SKM-1 treated with dmso at 0.1 percent for 144 hours (cell line): ENCODE data around the gene RNF208.

Source experiments
- DNase-seq: peaks from one replicate; lab custom pipeline; 2025; ENCODE audit not compliant: unreplicated experiment; lab: John Stamatoyannopoulos, UW

The RNF208 gene

DNA sequence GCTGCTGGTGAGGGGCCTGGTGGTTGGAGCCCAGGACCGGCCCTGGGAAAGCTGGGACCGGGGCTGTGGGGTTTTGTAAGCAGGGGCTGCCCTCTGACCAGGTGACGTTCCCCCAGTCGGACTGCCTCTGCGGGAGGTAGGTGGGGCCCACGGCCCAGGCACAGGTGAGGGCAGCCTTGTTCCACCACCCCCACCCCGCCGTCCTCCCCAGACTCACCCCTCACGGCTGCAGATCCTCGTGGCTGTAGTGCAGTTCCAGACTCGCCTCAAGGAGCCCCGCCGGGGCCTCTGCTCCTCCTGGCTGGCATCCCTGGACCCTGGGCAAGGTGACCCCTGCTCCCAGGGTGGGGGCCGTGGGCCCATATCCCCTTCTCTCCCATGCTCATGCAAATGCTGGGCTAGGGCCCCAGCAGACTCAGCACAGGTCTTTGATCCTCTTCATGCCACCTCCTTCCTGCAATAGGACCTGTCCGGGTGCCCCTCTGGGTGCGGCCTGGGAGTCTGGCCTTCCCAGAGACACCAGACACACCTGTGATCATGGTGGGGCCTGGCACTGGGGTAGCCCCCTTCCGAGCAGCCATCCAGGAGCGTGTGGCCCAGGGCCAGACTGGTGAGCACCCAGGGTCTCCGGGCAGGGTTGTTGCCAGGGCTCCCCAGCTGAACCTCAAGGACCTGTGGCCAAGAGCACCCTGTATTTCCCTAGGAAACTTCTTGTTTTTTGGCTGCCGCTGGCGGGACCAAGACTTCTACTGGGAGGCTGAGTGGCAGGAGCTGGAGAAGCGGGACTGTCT, 6.6 kb downstream of the RNF208 start:
- DNase-seq: no peak

DNA sequence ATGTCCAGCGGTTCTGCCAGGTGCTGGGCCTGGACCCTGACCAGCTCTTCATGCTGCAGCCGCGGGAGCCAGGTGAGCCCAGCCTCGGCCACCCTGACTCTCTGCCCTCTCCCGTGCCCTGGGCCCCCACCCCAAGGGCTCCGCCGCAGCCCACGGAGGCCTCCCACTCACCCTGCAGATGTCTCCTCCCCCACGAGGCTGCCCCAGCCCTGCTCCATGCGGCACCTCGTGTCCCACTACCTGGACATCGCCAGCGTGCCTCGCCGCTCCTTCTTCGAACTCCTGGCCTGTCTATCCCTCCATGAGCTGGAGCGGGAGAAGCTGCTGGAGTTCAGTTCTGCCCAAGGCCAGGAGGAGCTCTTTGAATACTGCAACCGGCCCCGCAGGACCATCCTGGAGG, 7.4 kb downstream of the RNF208 start:
- DNase-seq: no peak

DNA sequence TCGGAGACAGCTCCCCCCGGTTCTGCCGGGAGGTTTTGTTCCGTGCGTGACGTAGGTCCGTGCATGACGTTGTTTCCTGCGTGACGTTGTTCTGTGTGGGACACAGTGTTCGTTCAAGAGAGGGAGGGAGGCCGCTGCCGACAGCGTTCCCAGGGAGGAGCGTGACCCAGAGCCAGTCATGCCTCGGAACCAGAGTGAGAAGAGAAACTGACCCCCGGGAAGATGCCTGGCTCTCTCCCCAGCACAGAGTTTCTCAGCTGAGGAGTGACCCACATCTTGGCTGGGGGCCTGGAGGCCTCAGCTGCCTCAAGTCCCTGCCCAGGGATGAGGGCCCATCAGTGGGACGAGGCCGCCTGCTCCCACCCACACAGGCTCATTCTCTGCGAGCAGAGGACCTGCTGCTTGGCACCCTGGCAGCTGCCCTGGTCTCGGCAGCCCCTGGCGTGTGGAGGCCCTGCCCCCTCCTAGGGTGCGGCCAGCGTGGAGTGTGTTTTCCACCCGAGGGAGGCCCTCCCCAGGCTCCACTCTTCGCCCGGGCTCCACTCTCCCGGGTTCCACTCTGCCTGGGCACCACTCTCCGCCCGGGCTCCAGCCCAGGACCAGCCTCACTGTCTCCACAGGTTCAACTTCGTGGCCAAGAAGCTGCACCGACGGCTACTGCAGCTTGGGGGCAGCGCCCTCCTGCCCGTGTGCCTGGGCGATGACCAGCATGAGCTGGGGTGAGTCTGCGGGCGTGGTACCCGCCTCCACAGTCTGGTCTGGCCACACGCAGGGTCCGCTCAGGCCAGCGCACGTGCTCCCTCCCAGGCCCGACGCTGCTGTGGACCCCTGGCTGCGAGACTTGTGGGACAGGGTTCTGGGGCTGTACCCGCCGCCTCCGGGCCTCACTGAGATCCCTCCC, 8.6 kb downstream of the RNF208 start:
- DNase-seq: no peak

DNA sequence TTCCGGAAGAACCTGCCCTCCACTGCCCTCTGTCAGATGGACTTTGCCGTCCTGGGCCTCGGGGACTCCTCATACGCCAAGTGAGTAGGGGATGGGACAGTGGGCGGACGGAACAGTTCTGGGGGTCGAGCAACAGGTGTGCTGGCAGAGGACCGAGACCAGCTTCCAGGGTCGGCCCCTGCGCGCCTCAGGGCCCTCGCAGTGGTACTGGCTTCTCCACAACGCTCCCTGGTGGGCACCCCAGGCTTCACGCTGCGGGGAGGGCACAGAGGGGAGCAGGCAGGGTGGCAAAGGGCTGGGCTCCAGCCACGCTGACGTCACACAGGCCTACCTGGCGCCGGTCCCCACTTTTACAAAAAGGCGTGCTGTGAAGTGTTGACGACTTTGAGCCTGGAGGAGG, 9.5 kb downstream of the RNF208 start:
- no peak for DNase-seq

DNA sequence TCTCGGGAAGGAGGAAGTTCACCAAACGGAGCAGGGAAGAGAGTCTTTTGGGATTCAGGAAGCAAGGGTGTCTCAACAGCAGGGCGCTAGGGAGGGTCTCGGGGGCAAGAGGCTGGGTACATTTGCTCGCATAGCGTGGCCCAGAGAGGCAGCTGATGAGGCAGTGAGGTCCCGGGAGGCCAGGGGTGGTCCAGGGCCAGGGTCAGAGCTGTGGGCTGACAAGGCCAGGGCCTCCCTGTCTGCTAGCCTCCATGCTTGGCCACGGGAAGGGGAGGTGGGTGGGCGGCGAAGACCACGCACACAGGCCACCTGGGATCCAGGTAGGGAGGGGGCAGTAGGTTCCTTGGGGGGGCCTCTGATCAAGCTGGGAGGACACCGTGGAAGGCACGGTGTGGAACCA, 10.5 kb downstream of the RNF208 start:
- DNase-seq: no peak

DNA sequence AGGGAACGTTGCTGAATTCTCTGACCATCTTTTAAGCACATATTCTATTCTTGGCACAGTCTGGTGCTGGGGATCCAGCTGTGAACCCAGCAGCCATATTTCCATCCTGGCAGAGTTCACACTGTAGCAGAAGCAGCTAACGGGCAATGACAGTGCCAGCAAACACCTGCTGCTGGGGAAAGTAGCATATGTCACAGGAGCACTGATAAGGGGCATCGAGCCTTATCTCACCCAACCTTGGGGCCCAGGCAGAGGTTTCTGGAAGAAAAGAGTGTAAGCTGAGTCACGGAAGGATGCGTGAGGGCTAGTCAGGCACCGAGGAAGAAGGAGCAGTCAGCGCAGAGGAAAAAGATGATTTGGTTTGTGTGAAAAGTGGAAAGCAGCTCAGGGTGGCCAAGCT, 15.4 kb downstream of the RNF208 start:
- no peak for DNase-seq

DNA sequence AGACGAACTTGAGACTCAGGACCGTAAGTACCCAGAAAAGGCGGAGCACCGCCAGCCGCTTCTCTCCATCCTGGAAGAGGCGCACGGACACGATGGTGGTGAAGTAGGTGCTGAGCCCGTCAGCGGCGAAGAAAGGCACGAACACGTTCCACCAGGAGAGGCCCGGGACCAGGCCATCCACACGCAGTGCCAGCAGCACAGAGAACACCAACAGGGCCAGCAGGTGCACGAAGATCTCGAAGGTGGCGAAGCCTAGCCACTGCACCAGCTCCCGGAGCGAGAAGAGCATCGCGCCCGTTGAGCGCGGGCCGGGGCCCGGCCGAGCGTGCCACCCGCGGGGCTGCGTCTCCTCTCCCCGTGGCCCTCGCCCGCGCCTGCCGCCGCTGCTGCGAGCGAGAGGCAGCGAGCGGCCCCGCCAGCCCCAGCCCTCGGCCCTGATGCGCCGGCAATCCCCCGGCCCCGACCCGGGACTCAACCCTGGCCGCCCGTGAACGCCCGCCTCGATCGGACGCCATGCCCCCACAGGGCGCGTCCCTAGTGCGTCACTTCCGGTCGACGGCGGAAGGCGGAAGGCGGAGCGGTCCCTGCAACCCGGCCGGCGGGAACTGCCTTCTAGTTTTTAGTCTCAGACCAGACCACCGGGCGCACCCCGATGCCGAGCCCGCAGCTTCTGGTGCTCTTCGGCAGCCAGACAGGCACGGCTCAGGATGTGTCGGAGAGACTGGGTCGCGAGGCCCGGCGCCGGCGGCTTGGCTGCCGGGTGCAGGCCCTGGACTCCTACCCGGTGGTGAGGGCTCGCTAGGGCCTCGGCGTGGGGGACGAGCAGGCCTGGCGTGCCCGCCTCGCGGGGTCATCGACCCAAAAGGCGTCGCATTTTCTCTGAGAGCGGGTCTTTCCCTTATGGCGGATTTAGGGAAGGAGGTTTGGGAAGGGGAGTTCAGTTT, 16.6 kb downstream of the RNF208 start, which contains the start of the genes NDOR1 and TMEM203:
NDOR1 (plus strand) TSS at position 575 of the 944 bp plus-strand sequence; CDS start at position 653, 78 bp downstream.
TMEM203 (minus strand) TSS at position 523 of the 944 bp plus-strand sequence; CDS start at position 289, 234 bp downstream.
- DNase-seq: peak; percentile 65

DNA sequence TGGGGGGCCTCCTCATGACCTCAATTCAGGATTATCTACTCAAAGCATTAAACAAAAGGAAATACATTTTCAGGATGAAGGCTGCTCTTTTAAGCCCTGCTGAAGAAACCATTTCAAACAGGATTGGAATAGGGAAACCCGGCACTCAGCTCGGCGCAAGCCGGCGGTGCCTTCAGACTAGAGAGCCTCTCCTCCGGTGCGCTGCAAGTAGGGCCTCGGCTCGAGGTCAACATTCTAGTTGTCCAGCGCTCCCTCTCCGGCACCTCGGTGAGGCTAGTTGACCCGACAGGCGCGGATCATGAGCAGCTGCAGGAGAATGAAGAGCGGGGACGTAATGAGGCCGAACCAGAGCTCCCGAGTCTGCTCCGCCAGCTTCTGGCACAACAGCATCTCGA, 17.3 kb downstream of the RNF208 start:
- no peak for DNase-seq

DNA sequence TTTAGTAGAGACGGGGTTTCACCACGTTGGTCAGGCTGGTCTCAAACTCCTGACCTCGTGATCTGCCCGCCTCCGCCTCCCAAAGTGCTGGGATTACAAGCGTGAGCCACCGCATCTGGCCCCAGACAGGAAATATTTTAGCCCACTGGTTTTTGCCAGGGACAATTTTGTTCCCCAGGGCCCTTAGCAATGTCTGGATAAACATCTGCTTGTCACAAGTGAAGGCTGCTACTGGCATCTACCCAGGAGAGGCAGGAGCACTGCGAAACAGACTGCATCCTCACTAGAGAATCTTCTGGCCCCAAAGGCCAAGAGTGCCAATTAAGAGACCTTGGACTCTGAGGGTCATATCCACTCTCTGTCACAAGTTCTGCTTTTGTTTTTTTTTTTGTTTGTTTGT, 19.1 kb downstream of the RNF208 start:
- DNase-seq: no peak

DNA sequence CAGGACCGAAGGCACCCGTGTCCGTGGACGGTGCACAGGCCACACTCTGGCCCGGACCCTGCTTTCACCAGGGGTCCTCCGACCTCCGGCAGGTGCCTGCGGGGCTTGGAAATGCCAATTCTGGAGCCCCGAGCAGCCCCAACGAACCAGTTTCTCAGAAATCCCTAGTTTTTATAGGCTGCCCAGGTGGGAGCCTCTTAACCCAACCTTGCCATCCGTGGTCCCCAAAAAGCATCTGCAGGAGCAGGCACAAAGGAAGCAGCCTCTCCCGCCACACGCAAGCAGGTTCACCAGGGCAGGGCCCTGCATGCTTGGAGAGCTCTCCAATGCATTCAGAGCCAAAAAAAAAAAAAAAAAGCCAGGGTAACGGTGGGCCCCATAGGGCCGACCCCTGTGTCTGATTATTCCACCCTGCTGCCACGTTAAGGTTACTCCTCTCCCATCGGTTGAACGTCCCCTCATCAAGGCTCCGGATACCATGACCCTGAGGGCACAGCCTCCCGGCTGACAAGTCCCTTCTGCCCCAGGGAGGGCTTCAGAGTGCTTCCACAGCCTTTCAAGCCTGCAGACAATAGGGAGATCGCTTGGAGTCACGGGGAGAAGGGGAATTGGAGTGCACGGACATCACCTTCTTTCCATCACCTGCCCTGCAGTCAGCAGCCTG, 20.7 kb downstream of the RNF208 start:
- no peak for DNase-seq

DNA sequence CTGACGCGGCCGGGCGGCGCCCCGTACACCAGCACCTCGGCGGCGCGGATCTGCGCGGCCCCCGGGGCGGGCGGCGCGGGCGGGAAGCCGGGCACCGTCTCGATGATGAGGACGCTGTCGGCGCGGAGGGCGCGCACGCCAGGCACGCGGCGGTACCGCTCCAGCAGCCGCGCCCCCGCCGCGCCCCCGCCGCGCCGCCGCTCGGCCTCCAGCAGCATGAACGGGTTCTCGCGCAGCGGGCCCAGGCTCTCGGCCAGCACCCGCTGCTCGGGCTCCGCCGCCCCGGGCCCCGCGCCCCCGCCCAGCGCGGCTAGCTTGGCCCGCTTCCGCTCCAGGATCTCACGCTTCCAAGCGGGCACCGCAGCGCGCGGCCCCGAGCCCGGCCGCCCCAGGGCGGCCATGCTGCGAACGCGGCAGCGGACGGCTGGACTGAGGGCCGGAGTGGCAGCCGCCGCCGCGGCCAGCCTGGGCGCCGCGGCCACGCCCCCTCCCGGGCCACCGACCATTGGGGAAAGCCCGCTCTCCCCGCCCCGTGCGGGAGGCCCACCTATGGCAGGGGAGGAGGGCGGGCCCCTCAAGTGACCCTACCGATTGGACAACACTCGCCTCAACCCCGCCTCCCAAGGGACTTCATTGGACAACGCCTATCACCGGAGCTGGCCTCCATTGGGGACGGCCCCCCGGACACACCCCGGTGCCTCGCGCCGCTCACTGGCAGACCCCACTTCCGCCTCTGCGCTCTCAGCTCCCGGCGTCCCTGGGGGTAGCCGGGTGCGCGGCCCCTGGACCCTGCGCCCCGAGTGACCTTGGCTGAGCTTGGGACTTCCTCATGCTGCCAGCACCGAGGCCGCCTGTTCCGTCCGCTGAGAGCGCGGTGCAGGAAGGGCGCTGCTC, 21.5 kb downstream of the RNF208 start, which contains the start of gene TPRN:
TPRN (minus strand) TSS at position 431 of the 894 bp plus-strand sequence; CDS start at position 401, 30 bp downstream.
- peak; percentile 99 for DNase-seq

DNA sequence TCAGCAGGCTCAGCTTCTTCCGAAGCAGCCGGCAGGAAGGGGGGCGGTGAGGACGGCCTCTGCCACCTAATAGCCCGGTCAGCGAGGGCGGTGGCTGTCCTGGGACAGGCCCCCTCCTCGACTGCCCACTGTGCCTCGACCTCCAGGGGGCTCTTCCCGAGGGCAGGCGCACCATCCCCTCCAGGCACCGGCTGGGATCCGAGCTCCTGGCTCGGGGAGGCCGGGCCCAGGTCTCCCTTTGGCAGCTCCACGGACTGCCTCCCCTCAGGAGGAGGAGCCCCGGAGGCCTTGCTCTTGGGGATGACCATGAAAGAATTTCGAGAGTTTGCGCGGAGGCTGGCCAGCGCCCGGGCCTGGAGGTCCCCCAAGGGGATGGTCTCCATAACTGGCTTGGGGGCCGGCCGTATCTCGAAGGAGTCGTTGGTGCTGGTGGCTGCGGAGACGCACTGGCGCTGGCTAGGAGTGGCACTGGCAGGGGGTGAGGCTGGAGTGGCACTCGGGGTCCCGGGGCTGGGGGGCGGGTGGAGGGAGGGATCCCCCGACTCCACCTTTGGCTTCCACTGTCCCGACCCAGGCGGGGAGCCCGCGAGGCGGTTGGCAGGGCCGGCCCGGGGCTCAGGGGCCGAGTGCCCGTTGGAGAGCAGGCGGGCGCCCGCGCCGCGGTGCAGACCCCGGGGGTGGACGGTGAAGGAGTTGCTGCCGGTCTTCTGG, 22.5 kb downstream of the RNF208 start:
- DNase-seq: no peak

DNA sequence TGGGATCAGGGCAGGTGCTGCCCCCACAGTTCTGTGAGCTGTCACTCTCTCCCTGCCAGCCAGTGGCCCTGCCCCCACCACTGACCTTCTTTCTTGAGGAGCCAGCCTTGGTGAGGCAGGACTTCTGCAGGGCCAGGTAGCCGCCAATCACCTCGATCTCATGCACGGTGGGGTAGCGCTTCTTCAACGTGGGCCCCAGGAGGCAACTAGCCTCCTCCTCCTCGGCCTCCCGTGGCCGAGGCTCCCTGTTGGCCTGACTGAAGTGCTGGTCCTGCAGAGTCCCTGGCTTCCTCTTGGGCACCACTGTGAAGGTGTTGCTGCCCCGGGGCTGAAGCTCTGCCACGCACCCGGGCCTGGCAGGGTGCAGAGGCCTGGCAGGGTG, 23.1 kb downstream of the RNF208 start:
- no peak for DNase-seq

DNA sequence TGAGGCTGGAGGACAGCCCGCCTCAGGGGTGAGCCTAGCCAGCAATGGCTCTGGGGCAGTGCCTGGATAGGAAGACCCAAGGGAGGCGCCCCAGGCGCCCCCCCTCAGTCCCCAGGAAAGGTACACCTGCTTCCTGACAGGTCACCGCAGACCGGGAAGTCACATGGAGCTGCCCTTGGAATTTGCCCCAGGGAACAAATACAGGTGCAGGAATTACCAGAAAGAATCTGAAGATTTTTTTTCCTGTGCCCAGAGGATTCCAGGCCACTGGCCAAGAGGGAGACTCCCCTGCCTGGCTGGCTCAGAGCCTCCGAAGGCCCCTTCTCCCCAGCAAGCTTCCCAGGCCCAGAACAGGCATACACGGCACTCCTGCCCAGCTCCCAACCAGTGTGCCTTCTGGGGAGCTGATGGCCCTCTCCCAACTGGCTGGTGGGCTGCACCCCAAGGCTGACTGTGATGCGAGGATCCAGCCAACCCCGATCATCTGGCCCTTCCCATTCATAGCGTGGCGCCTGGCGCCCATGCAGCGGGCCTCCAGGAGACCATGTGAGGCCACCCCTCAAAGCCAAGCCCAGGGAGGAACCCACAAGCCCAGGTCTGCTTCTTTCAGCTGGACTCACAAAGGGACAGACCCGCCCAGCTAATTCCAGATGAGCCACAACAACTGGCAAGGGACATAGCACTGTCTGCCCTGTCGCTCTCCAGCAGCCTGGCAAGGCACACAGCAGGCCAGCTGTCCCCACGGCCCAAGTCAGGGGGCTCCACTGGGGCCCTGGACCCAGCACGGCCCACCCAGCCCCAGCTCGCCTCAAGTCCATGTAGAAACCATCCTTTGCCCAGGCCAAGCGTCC, 23.8 kb downstream of the RNF208 start:
- DNase-seq: no peak

DNA sequence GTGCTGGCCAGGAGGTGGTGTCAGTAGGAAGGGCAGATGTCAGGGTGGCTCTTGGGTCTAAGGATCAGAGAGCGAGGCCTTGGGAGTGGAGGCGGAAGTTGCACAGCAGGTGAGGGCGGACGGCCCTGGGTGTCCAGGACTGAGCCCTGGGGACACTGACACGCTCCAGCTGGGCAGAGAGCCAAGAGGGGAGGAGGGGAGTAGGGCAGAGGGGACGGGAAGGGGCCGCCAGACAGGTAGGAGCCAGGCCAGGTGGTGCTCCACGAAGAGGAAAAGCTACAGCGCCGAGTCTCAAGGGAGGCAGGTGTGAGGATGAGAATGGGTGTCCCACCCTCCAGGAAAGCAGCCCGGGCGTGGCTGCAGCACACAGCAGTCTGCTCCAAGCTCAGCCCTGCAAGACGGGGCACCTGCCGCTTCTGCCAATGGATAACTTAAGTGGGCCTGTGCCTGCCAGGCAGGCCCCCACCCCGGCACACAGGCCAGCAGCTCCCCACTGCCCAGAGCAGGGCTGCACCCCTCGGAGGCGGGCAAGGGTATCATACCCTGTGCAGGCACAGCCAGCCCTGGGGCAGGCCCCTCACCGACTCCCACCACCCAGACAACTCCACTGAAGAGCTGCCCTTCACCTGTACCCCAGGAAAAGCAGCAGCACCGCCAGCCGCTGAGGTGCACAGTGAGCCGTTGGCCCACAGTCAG, 26.4 kb downstream of the RNF208 start:
- DNase-seq: no peak

DNA sequence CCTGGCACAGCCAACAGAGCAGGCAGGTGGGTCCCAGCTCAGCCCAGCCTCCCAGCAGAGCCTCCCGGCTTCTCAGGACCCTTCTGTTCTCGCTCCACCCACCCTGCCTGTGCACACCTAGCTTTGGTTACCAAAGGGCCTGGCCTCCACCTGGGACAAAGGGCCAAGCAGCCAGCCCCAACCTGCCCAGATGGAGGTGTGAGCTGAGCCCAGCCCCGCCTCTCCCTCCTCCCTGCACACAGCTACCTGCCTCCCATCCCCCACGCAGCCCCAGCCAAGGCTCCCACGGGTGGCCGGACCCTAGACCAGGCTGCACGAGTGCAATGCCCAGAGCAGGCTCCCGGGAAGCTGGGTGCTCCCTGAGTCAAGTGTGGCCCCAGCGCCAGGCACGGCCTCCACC, 27.1 kb downstream of the RNF208 start:
- no peak for DNase-seq

DNA sequence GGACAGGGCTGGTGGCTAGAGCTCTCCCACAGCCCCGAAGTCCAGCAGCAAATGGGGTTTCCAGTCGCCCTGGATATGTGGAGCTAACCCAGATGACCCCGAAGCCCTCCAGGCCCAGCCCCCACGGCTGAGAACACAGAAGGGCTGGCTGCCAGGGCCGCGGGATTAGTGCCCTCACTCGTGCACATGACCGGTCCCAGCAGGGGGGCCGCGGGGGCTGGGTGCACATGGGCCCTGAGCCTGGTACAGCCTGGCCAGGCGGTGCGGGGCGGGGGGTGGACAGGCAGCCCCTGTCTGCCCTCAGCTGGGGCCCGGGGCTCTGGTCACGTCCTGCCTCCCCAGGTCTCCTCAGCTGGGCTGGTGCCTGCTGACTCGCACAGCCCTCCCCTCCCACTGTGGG, 27.7 kb downstream of the RNF208 start:
- no peak for DNase-seq
